ENCODE results near the gene ALDH1A2.
"Not testable (repeated sequence)": the region's sequence is repeated elsewhere in the genome, so short reads cannot be mapped to it uniquely, and the experiment has no call there.

The ALDH1A2 gene

GRCh38 chr15:57999699-58000098 is 65.8 kb downstream of the ALDH1A2 start:
- DNase-seq, result not testable (repeated sequence)

GRCh38 chr15:57996561-57996960 is 69.0 kb downstream of the ALDH1A2 start:
- no peak for DNase-seq

- DNase-seq, result no peak
Measured at GRCh38 chr15:57994221-57995049, 71.1 kb downstream of the ALDH1A2 start.

DNA sequence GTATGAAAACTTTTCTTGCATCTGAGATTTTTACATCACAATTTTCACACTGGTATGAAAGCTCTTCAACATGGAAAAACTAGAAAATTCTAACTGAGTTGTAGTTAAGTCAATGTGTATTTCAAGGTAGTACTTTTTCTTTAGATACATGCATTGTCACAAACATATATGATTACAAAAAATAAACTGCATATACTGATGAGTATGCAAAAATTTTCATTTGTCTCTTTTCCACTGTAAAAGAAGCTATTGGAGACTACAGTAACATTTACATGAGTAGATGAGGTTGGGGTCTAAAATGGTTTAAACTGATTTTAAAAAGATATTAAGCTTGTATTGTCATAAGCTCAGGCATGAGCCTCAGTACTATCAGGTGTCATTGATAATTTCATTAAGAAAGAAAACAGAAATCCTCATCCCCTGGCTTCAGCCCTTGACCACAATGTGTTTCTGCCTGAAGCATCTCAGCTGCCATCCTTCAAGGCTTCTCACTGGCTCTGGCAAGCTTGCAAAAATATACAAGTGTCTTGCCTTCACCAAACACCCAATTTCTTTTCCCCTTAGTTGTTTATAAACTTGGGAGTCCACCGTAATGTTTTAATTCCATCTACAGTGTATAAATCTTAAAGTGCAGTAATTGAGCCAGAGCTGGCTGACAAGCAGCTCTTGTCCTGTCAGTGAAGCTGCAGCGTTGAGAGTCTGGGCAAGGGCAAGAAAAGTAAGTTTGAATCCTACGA is 71.9 kb downstream of the ALDH1A2 start:
- no peak for DNase-seq

- DNase-seq, result no peak
Measured at GRCh38 chr15:57992761-57993355, 72.7 kb downstream of the ALDH1A2 start.

DNA sequence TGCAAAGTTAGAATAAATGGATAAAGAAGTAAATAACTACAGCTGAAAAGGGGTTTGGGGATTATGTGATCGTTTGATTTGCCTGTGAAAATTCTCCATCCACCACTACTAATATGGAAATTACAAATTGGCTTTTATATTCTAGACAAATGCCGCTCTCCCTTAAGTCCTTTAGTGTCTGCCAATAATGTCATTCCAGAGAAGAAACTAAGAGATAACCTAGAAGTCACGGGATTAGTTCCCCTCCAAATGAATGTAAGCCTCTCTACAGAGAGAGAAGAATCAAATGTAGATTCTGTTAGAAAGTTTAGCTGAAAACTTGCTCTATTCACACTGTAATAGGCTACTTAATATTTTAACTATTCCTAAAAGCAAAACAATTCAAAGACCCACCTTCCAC is 92.0 kb downstream of the ALDH1A2 start:
- DNase-seq, result no peak

DNA sequence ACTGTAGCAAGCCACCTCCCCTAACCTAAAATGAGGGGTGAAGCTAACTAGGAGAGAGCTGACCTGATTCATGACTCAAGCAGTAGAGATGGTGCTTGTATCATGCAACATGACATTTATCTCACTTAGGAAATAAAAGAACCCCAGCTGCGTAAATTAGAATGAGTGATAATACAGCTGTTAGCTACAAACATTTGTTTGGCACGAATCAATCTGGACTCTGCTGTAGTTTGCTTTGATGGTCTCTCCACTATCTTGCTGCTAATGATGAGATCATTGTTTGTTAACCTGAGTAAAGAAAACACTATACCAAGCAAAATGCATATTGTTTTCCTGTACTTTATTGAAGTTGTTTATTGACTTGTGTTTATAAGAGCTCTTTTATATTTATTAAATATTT is 92.6 kb downstream of the ALDH1A2 start:
- no peak for DNase-seq

DNA sequence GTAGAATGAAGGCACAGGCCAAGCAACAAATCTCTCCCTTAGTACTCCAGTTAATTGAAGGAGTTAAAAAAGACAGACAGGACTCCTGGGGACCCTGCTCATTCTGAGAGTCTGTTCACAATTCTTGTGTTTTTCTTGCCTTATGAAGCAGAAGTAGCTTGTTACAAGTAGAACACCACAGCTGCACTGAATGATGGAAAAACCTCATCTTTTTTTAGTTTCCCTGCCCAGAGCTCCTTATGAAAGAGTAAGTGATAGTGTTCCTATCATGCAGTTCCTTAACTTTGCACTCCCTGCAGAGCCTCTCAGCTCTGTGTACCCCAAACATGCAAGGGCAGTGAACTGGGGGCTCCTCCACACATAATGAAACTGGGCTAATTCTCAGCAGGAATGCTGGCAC is 95.5 kb downstream of the ALDH1A2 start:
- DNase-seq, result no peak

DNA sequence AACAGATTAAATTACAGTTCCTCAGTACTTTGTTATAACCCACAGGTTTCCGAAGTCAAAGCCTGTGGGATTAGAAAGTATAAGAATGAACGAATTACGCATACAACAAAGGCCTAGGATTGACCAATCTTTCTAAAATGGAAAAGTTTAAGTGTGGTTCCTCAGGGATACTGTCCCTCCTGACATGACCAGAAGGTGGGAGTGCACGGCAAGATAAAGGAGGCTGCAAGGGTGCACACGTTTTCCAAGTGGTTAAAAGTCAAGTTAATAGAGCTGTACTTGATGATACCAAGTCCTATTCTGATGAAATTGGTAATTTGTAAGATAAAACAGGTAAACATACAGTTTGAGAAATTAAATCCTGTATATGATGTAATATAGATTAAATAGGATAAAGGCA is 96.2 kb downstream of the ALDH1A2 start:
- no peak for DNase-seq

- no peak for DNase-seq
Measured at GRCh38 chr15:57962887-57963286, 102.6 kb downstream of the ALDH1A2 start.

- DNase-seq, result no peak
Measured at GRCh38 chr15:57961919-57962318, 103.6 kb downstream of the ALDH1A2 start.

DNA sequence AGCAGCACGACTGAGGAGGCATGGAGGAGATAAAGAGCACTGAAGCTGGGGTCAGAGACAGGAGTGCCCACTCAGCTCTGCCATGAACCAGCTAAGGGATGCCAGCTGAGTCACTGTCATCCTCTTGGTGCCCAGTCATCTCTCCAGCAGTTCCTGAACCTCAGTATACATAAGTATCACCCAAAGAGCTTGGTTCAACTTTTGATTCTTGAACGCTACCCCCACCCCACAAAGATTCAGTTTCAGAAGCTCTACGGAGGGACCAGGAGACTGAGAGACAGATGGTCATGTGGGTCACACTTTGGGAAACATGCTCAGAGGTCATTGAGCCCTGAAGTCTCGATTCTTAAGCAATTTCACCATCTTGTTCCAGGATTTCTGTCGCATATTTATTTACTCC is 108.4 kb downstream of the ALDH1A2 start:
- no peak for DNase-seq

DNA sequence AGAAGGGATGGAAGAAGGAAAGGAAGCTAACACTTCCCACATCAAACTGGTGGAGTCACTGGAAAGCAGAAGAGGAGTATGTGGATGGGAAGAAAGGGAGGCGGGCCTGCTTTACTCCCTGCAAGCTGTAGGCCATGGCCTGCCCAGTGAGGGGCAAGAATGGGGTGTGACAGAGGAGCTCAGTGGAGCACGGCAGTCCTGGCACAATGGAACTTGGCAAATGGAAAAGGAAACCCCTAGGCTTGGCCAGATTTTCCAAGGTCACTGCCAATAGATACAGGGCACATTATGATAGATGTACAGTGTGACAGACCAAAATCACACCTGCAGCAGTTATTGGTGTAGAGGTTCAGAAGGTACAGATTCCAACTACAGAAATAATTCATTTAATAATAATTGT is 111.6 kb downstream of the ALDH1A2 start:
- no peak for DNase-seq

GRCh38 chr15:57951328-57951932 is 114.1 kb downstream of the ALDH1A2 start:
- no peak for DNase-seq

GRCh38 chr15:57950381-57950946 is 115.0 kb downstream of the ALDH1A2 start:
- no peak for DNase-seq

DNA sequence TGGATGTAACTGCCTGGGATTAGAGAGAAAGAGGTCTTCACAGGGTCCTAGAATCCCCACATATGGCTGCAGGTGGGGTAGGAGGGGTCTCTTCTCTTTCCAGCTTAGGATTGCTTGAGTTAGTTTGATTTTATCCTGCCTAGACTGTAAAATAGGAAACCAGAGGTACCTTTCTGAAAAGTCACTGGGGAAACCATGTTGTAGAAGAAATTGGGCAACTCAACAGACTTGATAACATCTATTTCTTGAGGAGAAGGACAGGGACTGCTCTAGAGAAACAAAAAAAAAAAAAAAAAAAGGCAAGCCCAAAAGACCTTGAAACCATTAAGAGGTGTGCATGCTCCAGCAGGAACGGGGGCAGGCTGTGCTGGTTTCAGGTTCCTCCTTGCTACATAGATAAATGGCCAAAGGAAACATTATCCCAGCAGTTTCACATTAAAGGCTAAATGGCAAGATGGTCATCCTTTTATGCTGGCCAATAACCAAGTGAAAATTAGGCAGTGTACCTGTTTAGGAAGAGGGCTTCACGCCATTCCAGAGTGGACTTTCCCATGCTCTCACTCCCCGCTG is 116.1 kb downstream of the ALDH1A2 start:
- DNase-seq, result no peak

GRCh38 chr15:57948351-57949289 is 116.9 kb downstream of the ALDH1A2 start:
- no peak for DNase-seq

GRCh38 chr15:57947781-57948180 is 117.7 kb downstream of the ALDH1A2 start:
- no peak for DNase-seq

DNA sequence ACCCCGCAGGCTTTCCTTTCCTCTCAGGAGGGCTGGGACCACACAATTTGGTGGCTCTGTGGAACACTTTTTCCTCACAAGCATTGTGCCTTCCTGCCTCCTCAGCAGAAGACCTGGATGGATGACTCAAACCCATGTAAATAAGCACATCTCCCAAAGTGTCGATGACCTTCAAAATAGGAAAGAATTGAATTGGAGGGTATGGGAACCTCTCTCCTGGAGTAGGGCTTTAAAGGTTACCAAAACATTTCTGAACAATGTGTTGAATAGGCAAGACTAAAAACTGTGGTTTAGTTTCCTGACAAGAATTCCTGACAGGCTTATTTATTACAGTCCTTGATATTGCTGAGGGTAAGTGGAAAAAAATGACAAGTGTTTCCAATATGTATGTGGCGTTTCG is 118.2 kb downstream of the ALDH1A2 start:
- DNase-seq, result no peak

GRCh38 chr15:57946491-57947048 is 118.9 kb downstream of the ALDH1A2 start:
- DNase-seq, result no peak
